ENCODE results near the gene ANKRD55.

ANKRD55 gene

GRCh38 chr5:56233230-56233629 is at the start of gene ANKRD55:
TSS of gene ANKRD55 (minus strand) at chr5:56233330. CDS start at chr5:56232913, 417 bp downstream.
- Histone ChIP-seq H3K4me1 (ENCODE audit: control insufficient read depth in 1 of 2, insufficient read depth in 2 of 2, low read length in 2 of 2) (no peaks in the 10 kb centered on the region), H3K4me3 (ENCODE audit: low read depth in 1 of 2, low read length in 2 of 2) (no peak within 1 kb of the TSS), H3K27ac (ENCODE audit: low read length) (no peak within 1 kb of the TSS), H3K9me3 (ENCODE audit: control insufficient read depth in 1 of 2, low read length in 2 of 2) (no peaks in the 10 kb centered on the region), H3K27me3 (ENCODE audit: low read depth, low read length) (no peaks in the 10 kb centered on the region), H3K36me3 (ENCODE audit: control insufficient read depth in 1 of 2, insufficient read depth in 2 of 2, low read length in 2 of 2) (no peaks in the 10 kb centered on the region)

- Histone ChIP-seq H3K9me3 (ENCODE audit: control insufficient read depth in 1 of 2, low read length in 2 of 2) (no peaks in the 10 kb centered on the region), H3K27me3 (ENCODE audit: low read depth, low read length) (no peaks in the 10 kb centered on the region), H3K27ac (ENCODE audit: low read length) (no peak overlapping the region), H3K36me3 (ENCODE audit: control insufficient read depth in 1 of 2, insufficient read depth in 2 of 2, low read length in 2 of 2) (no peaks in the 10 kb centered on the region), H3K4me3 (ENCODE audit: low read depth in 1 of 2, low read length in 2 of 2) (no peak overlapping the region), H3K4me1 (ENCODE audit: control insufficient read depth in 1 of 2, insufficient read depth in 2 of 2, low read length in 2 of 2) (peaks cover 0 to 25% of the 10 kb centered on the region in 2 donors)
These were observed 49.1 kb upstream of the ANKRD55 start for GRCh38 chr5:56282216-56282615.

GRCh38 chr5:56281489-56282165 is 48.5 kb upstream of the ANKRD55 start:
- Histone ChIP-seq H3K27ac (ENCODE audit: low read length) (no peak overlapping the region), H3K27me3 (ENCODE audit: low read depth, low read length) (no peaks in the 10 kb centered on the region), H3K4me1 (ENCODE audit: control insufficient read depth in 1 of 2, insufficient read depth in 2 of 2, low read length in 2 of 2) (peaks cover 0 to 25% of the 10 kb centered on the region in 2 donors), H3K9me3 (ENCODE audit: control insufficient read depth in 1 of 2, low read length in 2 of 2) (no peaks in the 10 kb centered on the region), H3K4me3 (ENCODE audit: low read depth in 1 of 2, low read length in 2 of 2) (no peak overlapping the region), H3K36me3 (ENCODE audit: control insufficient read depth in 1 of 2, insufficient read depth in 2 of 2, low read length in 2 of 2) (no peaks in the 10 kb centered on the region)

- no peak overlapping the region for H3K4me3 ChIP-seq (ENCODE audit: low read depth in 1 of 2, low read length in 2 of 2)
- no peaks in the 10 kb centered on the region for H3K9me3 ChIP-seq (ENCODE audit: control insufficient read depth in 1 of 2, low read length in 2 of 2)
- H3K27ac ChIP-seq (ENCODE audit: low read length) = no peak overlapping the region
- peaks cover 0 to 25% of the 10 kb centered on the region in 2 donors for H3K4me1 ChIP-seq (ENCODE audit: control insufficient read depth in 1 of 2, insufficient read depth in 2 of 2, low read length in 2 of 2)
- no peaks in the 10 kb centered on the region for H3K27me3 ChIP-seq (ENCODE audit: low read depth, low read length)
- no peaks in the 10 kb centered on the region for H3K36me3 ChIP-seq (ENCODE audit: control insufficient read depth in 1 of 2, insufficient read depth in 2 of 2, low read length in 2 of 2)
These were observed 46.8 kb upstream of the ANKRD55 start for GRCh38 chr5:56279979-56280378.

- Histone ChIP-seq H3K4me3 (ENCODE audit: low read depth in 1 of 2, low read length in 2 of 2) (no peak overlapping the region), H3K9me3 (ENCODE audit: control insufficient read depth in 1 of 2, low read length in 2 of 2) (no peaks in the 10 kb centered on the region), H3K27me3 (ENCODE audit: low read depth, low read length) (no peaks in the 10 kb centered on the region), H3K36me3 (ENCODE audit: control insufficient read depth in 1 of 2, insufficient read depth in 2 of 2, low read length in 2 of 2) (no peaks in the 10 kb centered on the region), H3K4me1 (ENCODE audit: control insufficient read depth in 1 of 2, insufficient read depth in 2 of 2, low read length in 2 of 2) (peaks cover 0 to 25% of the 10 kb centered on the region in 2 donors), H3K27ac (ENCODE audit: low read length) (no peak overlapping the region)
These were observed 46.2 kb upstream of the ANKRD55 start for GRCh38 chr5:56279291-56279690.

- H3K27ac ChIP-seq (ENCODE audit: low read length) = no peak overlapping the region
- no peaks in the 10 kb centered on the region for H3K9me3 ChIP-seq (ENCODE audit: control insufficient read depth in 1 of 2, low read length in 2 of 2)
- no peaks in the 10 kb centered on the region for H3K36me3 ChIP-seq (ENCODE audit: control insufficient read depth in 1 of 2, insufficient read depth in 2 of 2, low read length in 2 of 2)
- no peak overlapping the region for H3K4me3 ChIP-seq (ENCODE audit: low read depth in 1 of 2, low read length in 2 of 2)
- peaks cover 0 to 25% of the 10 kb centered on the region in 2 donors for H3K4me1 ChIP-seq (ENCODE audit: control insufficient read depth in 1 of 2, insufficient read depth in 2 of 2, low read length in 2 of 2)
- H3K27me3 ChIP-seq (ENCODE audit: low read depth, low read length) = no peaks in the 10 kb centered on the region
These were observed 45.2 kb upstream of the ANKRD55 start for GRCh38 chr5:56278335-56278753.

- Histone ChIP-seq H3K4me3 (ENCODE audit: low read depth in 1 of 2, low read length in 2 of 2) (no peak overlapping the region), H3K27ac (ENCODE audit: low read length) (no peak overlapping the region), H3K27me3 (ENCODE audit: low read depth, low read length) (no peaks in the 10 kb centered on the region), H3K4me1 (ENCODE audit: control insufficient read depth in 1 of 2, insufficient read depth in 2 of 2, low read length in 2 of 2) (peaks cover 0 to 25% of the 10 kb centered on the region in 2 donors), H3K9me3 (ENCODE audit: control insufficient read depth in 1 of 2, low read length in 2 of 2) (no peaks in the 10 kb centered on the region), H3K36me3 (ENCODE audit: control insufficient read depth in 1 of 2, insufficient read depth in 2 of 2, low read length in 2 of 2) (no peaks in the 10 kb centered on the region)
These were observed 44.4 kb upstream of the ANKRD55 start for GRCh38 chr5:56277573-56277972.

GRCh38 chr5:56273376-56273955 is 40.3 kb upstream of the ANKRD55 start:
- Histone ChIP-seq H3K9me3 (ENCODE audit: control insufficient read depth in 1 of 2, low read length in 2 of 2) (no peaks in the 10 kb centered on the region), H3K4me3 (ENCODE audit: low read depth in 1 of 2, low read length in 2 of 2) (no peak overlapping the region), H3K36me3 (ENCODE audit: control insufficient read depth in 1 of 2, insufficient read depth in 2 of 2, low read length in 2 of 2) (no peaks in the 10 kb centered on the region), H3K4me1 (ENCODE audit: control insufficient read depth in 1 of 2, insufficient read depth in 2 of 2, low read length in 2 of 2) (peaks cover 0 to 15% of the 10 kb centered on the region in 2 donors), H3K27ac (ENCODE audit: low read length) (no peak overlapping the region), H3K27me3 (ENCODE audit: low read depth, low read length) (no peaks in the 10 kb centered on the region)

- H3K4me3 ChIP-seq (ENCODE audit: low read depth in 1 of 2, low read length in 2 of 2) = no peak overlapping the region
- peaks cover 0 to 8% of the 10 kb centered on the region in 2 donors for H3K4me1 ChIP-seq (ENCODE audit: control insufficient read depth in 1 of 2, insufficient read depth in 2 of 2, low read length in 2 of 2)
- H3K27me3 ChIP-seq (ENCODE audit: low read depth, low read length) = no peaks in the 10 kb centered on the region
- no peaks in the 10 kb centered on the region for H3K36me3 ChIP-seq (ENCODE audit: control insufficient read depth in 1 of 2, insufficient read depth in 2 of 2, low read length in 2 of 2)
- H3K27ac ChIP-seq (ENCODE audit: low read length) = no peak overlapping the region
- no peaks in the 10 kb centered on the region for H3K9me3 ChIP-seq (ENCODE audit: control insufficient read depth in 1 of 2, low read length in 2 of 2)
These were observed 39.6 kb upstream of the ANKRD55 start for GRCh38 chr5:56272765-56273164.

- H3K36me3 ChIP-seq (ENCODE audit: control insufficient read depth in 1 of 2, insufficient read depth in 2 of 2, low read length in 2 of 2) = no peaks in the 10 kb centered on the region
- H3K4me3 ChIP-seq (ENCODE audit: low read depth in 1 of 2, low read length in 2 of 2) = no peak overlapping the region
- no peaks in the 10 kb centered on the region for H3K9me3 ChIP-seq (ENCODE audit: control insufficient read depth in 1 of 2, low read length in 2 of 2)
- no peak overlapping the region for H3K27ac ChIP-seq (ENCODE audit: low read length)
- H3K4me1 ChIP-seq (ENCODE audit: control insufficient read depth in 1 of 2, insufficient read depth in 2 of 2, low read length in 2 of 2) = peaks cover 0 to 7% of the 10 kb centered on the region in 2 donors
- no peaks in the 10 kb centered on the region for H3K27me3 ChIP-seq (ENCODE audit: low read depth, low read length)
These were observed 37.6 kb upstream of the ANKRD55 start for GRCh38 chr5:56270568-56271392.

- no peak overlapping the region for H3K4me3 ChIP-seq (ENCODE audit: low read depth in 1 of 2, low read length in 2 of 2)
- H3K9me3 ChIP-seq (ENCODE audit: control insufficient read depth in 1 of 2, low read length in 2 of 2) = no peaks in the 10 kb centered on the region
- no peak overlapping the region for H3K27ac ChIP-seq (ENCODE audit: low read length)
- no peaks in the 10 kb centered on the region for H3K27me3 ChIP-seq (ENCODE audit: low read depth, low read length)
- peaks cover 0 to 7% of the 10 kb centered on the region in 2 donors for H3K4me1 ChIP-seq (ENCODE audit: control insufficient read depth in 1 of 2, insufficient read depth in 2 of 2, low read length in 2 of 2)
- no peaks in the 10 kb centered on the region for H3K36me3 ChIP-seq (ENCODE audit: control insufficient read depth in 1 of 2, insufficient read depth in 2 of 2, low read length in 2 of 2)
These were observed 36.9 kb upstream of the ANKRD55 start for GRCh38 chr5:56270058-56270457.

All from muscle layer of duodenum (tissue), 2 donors.